Measurements from ENCODE around the gene BCL6. TPM values are rescaled to one million over a fixed set of nuclear protein-coding genes. Genes with fewer than 3 reads are reported as not detected.
A peak's percentile ranks its signal among the peaks of the same experiment; 100 is the strongest.

Gene BCL6
- polyA plus RNA-seq, 1 donor (not counting 4 experiments of a cell fraction or from before 2014, with no cell fraction given): 7.7 TPM

GRCh38 chr3:187763850-187764648 is 18.8 kb upstream of the BCL6 start:
- no peaks in the 10 kb centered on the region for H3K36me3 ChIP-seq (ENCODE audit: control insufficient read depth in 2 of 2, extremely low read depth in 1 of 2, insufficient read depth in 2 of 2, low read length in 2 of 2)
- no peaks in the 10 kb centered on the region for H3K9me3 ChIP-seq (ENCODE audit: control insufficient read depth, low read depth, low read length)
- no peak overlapping the region for H3K4me3 ChIP-seq (ENCODE audit: control insufficient read depth in 2 of 3, extremely low read depth in 1 of 3, insufficient read depth in 2 of 3, low read depth in 1 of 3, low read length in 3 of 3)
- H3K9ac ChIP-seq (ENCODE audit: control insufficient read depth, extremely low read depth, insufficient read depth, low read length): no peak overlapping the region
- H2AFZ ChIP-seq (ENCODE audit: control insufficient read depth, low read length): peak overlapping the region; percentile 5
- DNase-seq (ENCODE audit: low read depth, low spot score): no peak
- H3K27me3 ChIP-seq (ENCODE audit: control insufficient read depth, extremely low read depth, insufficient read depth, low read length): no peaks in the 10 kb centered on the region
- H3K27ac ChIP-seq (ENCODE audit: control insufficient read depth, insufficient read depth, low read length): peak overlapping the region; percentile 17
- H3K9me1 ChIP-seq (ENCODE audit: control insufficient read depth, extremely low read depth, insufficient read depth, low read length): no peaks in the 10 kb centered on the region
- no peak for TF ChIP-seq CTCF (optimal IDR thresholded peaks at IDR 0.05 in 1 of 3, IDR thresholded peaks at IDR 0.05 in 1 of 3, conservative IDR thresholded peaks at IDR 0.05 in 1 of 3; ENCODE audit: extremely low read depth in 1 of 3, insufficient read depth in 2 of 3, low read length in 3 of 3)
- no peak for TF ChIP-seq EZH2 (IDR thresholded peaks at IDR 0.05; ENCODE audit: low read length)
- H3K4me2 ChIP-seq (ENCODE audit: control insufficient read depth, extremely low read depth, insufficient read depth, low read depth, low read length): peak overlapping the region; percentile 11
- FAIRE-seq: no peak
- dilution Hi-C loops (cut with MboI; ENCODE audit: extremely low pct_ligation_motif_present, low sequenced_read_pairs): no loop called here
- H3K79me2 ChIP-seq (ENCODE audit: control insufficient read depth, insufficient read depth, low read length): no peaks in the 10 kb centered on the region
- H3K4me1 ChIP-seq (ENCODE audit: control insufficient read depth, extremely low read depth, insufficient read depth, low read length): peaks cover 32% of the 10 kb centered on the region
- H4K20me1 ChIP-seq (ENCODE audit: control insufficient read depth, extremely low read depth, insufficient read depth, low read length): no peaks in the 10 kb centered on the region

GRCh38 chr3:187762792-187763191 is 17.5 kb upstream of the BCL6 start:
- Histone ChIP-seq H3K79me2 (ENCODE audit: control insufficient read depth, insufficient read depth, low read length) (no peaks in the 10 kb centered on the region), H4K20me1 (ENCODE audit: control insufficient read depth, extremely low read depth, insufficient read depth, low read length) (no peaks in the 10 kb centered on the region), H3K27ac (ENCODE audit: control insufficient read depth, insufficient read depth, low read length) (no peak overlapping the region), H3K9me3 (ENCODE audit: control insufficient read depth, low read depth, low read length) (no peaks in the 10 kb centered on the region), H3K36me3 (ENCODE audit: control insufficient read depth in 2 of 2, extremely low read depth in 1 of 2, insufficient read depth in 2 of 2, low read length in 2 of 2) (no peaks in the 10 kb centered on the region), H2AFZ (ENCODE audit: control insufficient read depth, low read length) (no peak overlapping the region), H3K9ac (ENCODE audit: control insufficient read depth, extremely low read depth, insufficient read depth, low read length) (no peak overlapping the region), H3K4me3 (ENCODE audit: control insufficient read depth in 2 of 3, extremely low read depth in 1 of 3, insufficient read depth in 2 of 3, low read depth in 1 of 3, low read length in 3 of 3) (no peak overlapping the region), H3K9me1 (ENCODE audit: control insufficient read depth, extremely low read depth, insufficient read depth, low read length) (no peaks in the 10 kb centered on the region), H3K27me3 (ENCODE audit: control insufficient read depth, extremely low read depth, insufficient read depth, low read length) (no peaks in the 10 kb centered on the region), H3K4me1 (ENCODE audit: control insufficient read depth, extremely low read depth, insufficient read depth, low read length) (peaks cover 31% of the 10 kb centered on the region), H3K4me2 (ENCODE audit: control insufficient read depth, extremely low read depth, insufficient read depth, low read depth, low read length) (no peak overlapping the region)
- no peak for DNase-seq (ENCODE audit: low read depth, low spot score)
- dilution Hi-C loops (cut with MboI; ENCODE audit: extremely low pct_ligation_motif_present, low sequenced_read_pairs): no loop called here
- no peak for FAIRE-seq
- TF ChIP-seq CTCF (optimal IDR thresholded peaks at IDR 0.05 in 1 of 3, IDR thresholded peaks at IDR 0.05 in 1 of 3, conservative IDR thresholded peaks at IDR 0.05 in 1 of 3; ENCODE audit: extremely low read depth in 1 of 3, insufficient read depth in 2 of 3, low read length in 3 of 3) (no peak), EZH2 (IDR thresholded peaks at IDR 0.05; ENCODE audit: low read length) (no peak)
